NCI-H526 (cell line): Measurements from ENCODE around the gene QRSL1.
A peak's percentile ranks its signal among the peaks of the same experiment; 100 is the strongest.
"Not testable (repeated sequence)": the region's sequence is repeated elsewhere in the genome, so short reads cannot be mapped to it uniquely, and the experiment has no call there.

Source experiments
- DNase-seq, 2 experiments: peaks; one replicate each; lab custom pipeline; 2025; lab: John Stamatoyannopoulos, UW

Gene QRSL1

DNA sequence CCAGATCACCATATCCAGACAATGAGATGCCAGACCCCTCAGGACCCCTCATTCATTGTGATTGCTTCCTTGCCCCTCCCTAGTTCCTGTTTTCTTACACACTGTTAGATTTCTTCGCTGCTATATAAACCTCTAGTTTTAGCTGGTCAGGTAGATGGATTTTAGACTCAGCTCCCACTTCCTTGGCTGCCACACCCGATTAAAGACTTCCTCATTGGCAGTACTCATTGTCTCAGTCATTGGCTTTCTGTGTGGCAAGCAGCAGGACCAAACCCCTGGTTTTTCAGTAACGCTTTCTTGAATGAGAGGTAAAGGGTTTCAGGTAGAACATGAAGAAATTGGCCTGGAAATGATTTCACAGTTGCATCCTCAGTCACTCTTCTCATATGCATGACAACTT, 47.9 kb downstream of the QRSL1 start:
- no peak for DNase-seq

DNA sequence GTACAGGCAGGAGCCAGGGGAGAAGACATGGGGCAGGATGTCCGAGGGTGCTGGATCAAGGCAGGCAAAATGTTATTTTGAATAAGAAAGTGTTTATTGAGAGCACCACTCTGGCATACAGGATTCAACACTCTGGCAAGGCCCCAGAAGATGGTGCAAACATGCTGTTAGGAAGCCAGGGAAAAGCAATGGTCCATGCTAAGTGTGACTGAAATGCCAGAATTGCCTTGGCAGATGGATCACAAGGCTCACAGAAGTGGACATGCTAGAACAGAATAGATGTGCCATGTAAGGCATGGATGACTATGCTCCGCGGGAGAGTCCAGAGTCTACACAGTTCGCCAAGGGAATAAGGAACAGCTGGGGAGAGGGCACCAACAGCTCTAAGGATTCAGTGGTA, 54.6 kb downstream of the QRSL1 start:
- DNase-seq, result no peak

DNA sequence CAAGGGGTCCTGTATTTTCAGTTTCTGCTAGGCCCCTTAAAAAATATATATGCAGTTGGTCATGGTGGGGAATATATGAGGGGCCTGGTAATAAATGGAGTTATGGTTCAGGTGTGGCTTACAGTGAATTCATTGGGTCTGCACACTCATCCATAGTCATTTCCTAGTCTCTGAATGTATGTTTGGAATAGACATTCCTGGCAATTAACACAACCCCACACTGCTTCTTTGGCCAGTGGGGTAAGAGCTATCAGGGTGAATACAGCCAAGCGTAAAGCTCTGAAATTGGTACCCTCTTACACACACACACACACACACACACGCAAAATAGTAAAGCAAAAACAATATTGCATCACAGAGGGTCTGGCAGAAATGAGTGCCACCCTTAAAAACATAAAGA, 56.5 kb downstream of the QRSL1 start:
- DNase-seq, result no peak

DNA sequence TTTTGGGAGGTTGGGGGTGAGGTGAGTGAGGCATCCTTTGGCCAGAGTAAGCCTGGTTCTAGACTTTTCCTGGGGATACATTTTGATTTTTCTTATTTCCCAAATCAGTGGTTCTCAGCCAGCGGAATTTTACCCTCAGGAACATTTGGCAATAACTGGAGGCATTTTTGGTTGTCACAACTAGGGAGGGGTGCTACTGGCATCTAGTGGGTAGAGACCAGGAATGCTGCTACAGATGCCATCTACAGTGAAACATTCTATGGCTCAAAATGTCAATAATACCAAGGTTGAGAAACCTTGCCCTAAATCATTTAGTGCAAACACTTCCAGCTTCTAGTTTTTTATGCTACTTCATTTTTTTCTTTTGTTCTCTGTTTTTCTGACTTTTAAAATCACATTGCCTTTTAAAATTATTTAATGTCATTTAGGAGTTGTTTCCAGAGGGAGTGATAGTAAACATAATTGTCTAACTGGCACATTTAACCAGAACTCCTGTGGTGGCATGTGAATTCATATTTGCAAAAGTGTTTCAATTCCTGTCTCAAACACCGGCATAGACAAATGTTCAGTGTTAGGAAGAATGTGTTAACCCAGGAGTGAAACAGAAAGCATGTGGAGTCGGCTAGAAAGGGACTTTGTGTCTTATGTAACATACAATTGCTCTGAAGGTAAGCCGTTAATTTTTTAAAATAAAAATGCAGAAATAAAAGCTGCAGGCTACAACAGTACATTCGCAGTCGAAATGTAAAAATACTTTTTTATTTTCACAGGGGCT, 59.0 kb downstream of the QRSL1 start:
- no peak for DNase-seq

DNA sequence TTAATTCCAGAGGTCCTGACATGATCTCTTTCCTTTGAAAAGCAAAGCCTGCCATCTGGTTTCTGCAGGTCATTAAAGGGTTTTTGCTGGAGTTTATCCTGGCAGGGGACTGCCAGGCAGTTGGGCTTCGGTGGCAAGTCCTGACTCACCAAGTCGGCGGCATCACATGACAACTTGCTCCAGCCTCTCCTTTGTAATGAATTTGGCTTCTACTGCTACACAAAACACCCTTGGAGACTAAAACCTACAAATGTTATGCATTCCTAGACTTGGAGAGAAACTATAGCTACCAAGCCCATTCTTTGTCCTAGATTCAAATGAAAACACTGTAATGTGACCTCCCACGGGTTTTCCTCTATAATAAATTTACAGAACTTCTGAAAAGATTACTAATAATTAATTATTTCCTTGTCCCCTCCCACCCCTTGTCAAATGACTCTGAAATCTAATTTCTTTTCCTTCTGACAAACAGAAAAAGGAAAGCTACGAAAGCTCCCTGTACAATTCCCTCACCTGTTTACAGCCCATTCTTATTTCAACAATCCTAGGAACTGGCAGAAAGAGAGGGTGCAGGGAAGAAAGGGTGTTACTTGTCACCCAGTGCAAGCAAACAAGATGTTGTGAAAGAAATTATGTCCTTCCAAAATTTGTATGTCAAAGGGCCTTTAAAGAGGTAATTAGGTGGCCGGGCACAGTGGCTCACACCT, 62.9 kb downstream of the QRSL1 start:
- DNase-seq, result no peak

DNA sequence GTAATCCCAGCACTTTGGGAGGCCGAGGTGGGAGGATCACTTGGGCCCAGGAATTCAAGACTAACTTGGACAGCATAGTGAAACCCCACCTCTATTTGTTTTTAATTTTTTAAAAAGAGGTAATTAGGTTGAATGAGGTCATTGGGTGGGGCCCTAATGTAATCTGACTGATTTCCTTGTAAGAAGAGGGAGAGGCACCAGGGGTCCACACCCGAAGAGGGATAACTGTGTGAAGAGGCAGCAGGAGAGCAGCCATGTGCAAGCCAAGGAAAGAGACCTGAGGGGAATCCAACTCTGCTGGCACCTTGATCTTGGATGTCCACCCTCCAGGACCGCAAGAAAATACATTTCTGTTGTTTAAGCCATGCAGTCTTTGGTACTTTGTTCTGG, 63.4 kb downstream of the QRSL1 start:
- no peak for DNase-seq

DNA sequence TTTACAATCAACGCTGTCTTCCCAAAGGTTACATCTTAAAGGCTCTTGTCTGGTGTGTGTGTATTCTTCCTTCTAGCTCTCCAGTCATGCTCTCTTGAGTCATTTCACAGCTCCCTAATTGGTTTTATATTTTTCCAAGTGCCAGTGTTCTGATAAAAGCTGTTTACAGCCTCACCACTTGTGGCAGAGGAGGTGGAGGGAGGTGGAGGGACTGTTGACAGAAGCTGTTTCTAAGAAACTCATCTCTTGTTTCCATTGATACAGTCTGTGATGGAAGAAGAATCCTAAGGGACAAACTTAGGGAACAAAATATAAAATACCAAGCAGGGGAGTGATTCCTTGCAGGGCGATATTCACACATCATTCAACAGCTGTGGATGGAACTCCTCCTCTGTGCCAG, 64.0 kb downstream of the QRSL1 start:
- no peak for DNase-seq

DNA sequence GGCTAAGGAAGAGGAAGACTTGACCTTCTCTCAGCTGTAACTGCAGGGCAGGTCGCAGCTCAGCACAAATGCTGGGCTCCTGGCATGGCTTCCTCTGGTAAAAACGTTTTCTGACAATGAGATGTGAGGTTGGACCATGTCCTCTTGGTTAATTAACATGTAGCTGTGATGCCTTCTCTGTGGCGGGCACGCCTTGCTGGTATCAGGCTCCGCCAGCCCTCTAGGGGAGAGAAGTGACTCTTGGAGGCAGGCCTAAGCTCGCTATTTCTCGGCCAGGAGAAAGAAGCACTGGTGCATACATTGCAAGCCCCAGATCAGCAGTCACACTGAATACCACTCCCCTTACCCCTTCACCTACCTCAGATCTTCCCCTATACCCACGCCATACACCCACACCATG, 65.0 kb downstream of the QRSL1 start:
- no peak for DNase-seq

DNA sequence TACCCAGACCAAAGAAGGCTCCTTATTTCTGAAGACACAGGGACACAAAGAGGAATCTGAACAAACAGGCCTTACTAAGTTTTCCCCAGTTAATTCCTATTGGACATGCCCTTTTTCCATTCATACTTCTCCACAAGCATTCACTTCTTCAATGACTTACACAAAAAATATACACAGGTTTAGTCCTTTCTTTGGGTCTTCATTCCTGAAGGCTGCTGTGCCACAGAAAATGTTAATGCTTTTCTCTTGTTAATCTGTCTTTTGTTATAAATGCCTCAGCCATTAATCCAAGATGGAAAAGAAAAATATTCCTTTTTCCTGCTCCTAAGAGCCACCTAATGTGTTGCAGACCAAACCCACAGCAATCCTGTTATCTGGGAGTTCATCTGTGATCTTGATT, 71.2 kb downstream of the QRSL1 start:
- no peak for DNase-seq

DNA sequence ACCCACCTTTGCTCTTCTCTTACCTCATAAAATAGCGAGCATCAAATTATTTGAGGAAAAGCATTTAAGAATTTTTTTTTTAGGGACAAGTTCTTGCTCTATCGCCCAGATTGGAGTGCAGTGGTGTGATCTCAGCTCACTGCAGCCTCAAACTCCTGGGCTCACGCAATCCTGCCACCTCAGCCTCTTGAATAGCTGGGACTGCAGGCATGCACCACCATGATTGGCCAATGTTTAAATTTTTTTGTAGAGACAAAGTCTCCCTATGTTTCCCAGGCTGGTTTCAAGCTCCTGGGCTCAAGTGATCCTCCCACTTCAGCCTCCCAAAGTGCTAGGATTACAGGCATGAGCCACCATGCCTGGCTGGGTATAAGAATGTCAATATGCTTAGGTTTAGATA, 71.8 kb downstream of the QRSL1 start:
- DNase-seq, result not testable (repeated sequence)

DNA sequence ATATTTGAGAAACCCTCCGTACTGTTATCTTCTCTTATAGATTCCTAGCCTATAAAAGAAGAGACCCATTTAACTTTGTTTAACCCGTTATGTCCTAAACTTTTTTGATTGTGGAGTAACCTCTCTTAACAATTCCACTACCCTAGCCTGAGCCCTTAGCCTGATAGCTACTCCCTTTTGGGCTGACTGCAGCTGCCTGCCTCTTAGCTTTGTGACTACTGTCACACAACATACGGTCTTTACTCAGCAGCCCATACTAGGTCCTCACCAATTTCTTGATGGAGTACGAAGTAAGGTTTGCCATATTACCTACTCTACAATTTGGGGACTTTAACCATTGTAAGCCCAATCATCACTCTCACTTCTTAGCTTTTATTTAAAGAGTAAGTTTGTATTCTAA, 72.7 kb downstream of the QRSL1 start:
- DNase-seq, result no peak

DNA sequence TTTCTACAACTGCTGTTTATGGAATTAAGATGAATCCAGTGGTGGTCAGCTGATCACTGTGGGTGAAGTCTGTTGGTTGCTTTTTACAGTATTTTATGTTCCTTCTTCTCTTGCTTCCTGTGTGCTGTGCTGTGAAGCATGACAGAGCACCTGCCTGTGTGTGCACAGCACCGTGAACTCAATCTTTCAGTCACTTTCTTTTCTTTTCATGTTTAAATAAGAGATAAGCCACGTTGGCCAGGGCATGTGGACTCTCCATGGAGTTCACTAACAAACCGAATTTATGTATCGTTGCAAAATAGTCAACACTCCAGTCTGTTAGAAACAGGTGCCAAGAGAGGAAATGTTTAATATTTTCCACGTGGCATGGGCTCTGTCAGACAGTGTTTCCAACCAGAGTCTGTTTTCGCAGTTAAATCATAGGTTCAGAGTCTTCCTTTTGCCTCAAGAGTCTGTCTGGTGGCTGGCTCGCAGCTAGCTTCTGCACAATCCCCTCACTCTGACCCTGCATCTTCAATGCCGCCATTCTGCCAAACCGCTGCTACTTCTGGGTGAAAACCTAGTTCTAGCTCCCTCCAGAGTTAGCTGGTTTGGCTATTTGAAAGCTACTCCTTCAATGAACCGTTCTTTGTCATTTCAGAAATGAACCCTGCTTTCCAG, 73.2 kb downstream of the QRSL1 start:
- peak; percentile 66 to 84 for DNase-seq

DNA sequence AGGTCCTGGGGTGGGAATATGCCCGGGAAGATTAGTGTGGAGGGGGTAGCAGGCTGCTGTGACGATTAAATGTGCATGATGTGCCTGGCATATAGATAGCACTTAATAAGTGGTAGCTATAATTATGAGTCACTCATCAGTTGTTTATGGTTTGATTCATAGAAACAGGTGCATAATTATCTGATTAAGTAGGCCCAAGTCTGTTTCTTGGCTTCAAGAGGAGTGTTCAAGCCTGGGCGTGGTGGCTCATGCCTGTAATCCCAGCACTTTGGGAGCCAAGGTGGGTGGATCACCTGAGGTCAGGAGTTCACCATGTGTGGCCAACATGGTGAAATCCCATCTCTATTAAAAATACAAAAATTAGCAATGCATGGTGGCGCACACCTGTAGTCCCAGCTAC, 74.9 kb downstream of the QRSL1 start:
- DNase-seq, result no peak

DNA sequence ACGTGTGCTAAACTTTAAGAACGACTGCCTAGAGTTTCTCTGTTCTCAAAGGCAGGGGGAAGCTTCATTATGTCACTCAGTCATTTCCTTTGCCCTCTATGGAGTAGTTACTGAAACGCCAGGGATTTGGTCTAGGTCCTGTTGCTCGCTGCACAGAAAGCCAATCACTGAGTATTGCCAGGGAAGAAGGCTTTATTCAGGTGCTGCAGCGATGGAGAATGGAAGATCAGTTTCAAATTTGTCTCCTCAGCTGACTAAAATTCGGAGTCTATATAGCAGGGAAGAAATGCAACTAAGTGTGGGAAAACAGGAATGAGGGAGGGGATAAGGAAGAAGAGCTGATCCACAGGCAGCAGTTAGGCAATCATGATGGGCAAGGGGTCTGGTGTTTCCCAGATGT, 75.8 kb downstream of the QRSL1 start:
- no peak for DNase-seq

DNA sequence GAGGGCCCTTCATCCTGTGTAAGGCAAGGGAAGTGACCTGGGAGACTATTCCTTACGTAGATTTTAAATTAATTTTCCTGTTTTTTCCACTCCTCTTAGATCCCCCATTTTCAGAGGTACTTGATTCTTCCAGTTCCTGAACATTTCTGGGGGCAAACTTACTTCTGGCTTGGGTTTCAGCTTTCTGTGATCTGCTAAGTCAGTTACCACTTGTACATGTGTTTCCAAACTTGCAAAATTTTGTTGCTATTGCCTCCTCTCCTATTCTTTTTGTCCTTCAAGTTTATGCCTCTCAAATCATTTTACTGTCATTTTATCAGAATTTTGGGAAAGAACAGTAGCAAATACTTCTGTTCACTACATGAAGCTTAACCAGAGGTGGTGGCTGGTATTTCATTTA, 81.2 kb downstream of the QRSL1 start:
- DNase-seq, result no peak

DNA sequence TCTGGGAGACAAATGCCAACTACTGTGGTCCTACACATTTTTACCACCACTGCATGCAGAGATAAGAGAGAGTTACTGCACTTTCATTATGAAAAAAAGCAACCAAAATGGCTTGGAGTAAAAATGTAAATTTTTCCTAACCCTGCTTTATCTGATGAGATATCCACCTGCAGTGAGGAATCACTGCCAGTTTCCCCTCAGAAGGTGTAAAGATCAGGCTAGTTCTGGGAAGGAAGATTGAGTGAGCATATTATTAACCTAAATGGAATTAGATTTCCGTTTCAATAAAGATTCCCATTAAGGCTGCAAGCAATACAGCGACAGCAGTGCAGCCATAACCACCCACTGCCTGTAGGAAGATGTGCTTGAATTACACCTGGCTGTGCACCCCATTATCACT, 84.9 kb downstream of the QRSL1 start:
- DNase-seq, result no peak

DNA sequence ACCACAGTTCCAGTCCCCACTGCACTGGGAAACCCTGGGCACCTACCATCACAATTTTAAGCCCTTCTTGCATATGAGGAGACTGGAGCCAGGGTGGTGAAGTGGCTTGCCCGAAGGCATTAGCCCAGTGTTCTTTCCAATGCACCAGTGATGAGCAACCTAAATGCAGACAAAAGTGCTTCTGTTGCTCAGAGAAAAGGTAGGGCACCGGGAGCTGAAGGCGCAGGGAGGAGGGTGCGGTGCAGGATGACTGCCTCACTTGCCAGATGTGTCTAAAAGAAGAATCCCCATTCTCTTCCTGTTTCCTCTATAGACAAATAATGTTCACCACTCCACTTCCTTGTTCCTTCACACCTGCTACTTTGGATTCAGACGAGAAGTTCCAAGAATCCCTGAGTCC, 86.5 kb downstream of the QRSL1 start:
- peak; percentile 29 to 47 for DNase-seq

DNA sequence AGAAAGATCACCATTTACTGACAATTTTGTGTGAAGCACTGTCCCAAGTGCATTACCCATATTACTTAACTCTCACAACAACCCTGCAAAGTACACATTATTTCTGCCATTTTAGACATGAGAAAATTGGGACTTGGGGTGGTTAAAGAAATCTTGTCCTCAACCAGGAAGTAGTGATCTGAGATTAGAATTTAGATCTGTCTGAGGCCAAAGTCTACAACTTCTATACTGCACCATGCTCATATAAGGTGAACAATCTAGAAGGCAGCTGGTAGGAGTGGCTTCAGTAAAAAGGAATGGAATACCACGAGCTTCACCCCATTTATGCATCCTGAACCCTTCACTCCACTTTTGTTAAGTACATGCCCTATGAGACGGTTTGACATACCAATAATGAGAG, 87.6 kb downstream of the QRSL1 start:
- no peak for DNase-seq
